PFSK-1 (cell line): Measurements from ENCODE around the gene TREML2.

Source experiments
- POLR2AphosphoS5 ChIP-seq: IDR thresholded peaks from 2 replicates; pipeline ENCODE4 v1.6.1; 2012; ENCODE audit warnings: low read depth, mild to moderate bottlenecking, control low read depth, low read length, moderate library complexity
- SIN3A ChIP-seq: IDR thresholded peaks from 2 replicates; pipeline ENCODE4 v1.6.1; 2012; ENCODE audit warnings: mild to moderate bottlenecking, low read length, moderate library complexity, borderline replicate concordance; ENCODE audit not compliant: insufficient read depth
- TAF1 ChIP-seq: IDR thresholded peaks from 2 replicates; pipeline ENCODE4 v1.6.1; 2012; ENCODE audit warnings: low read length, control low read depth, borderline replicate concordance; ENCODE audit not compliant: insufficient read depth
- TF ChIP-seq, protein P1 (sequence below), 2 experiments: IDR thresholded peaks; 2 replicates each; pipeline versions ENCODE4 v1.6.1 to v1.8.0; 2011 to 2012; ENCODE audit warnings: low read depth in 2 of 2, low read length in 2 of 2, control low read depth in 1 of 2, inconsistent platforms in 1 of 2, mild to moderate bottlenecking in 1 of 2, moderate library complexity in 1 of 2; ENCODE audit not compliant: insufficient read depth in 1 of 2

- TF ChIP-seq SIN3A (no peak), TAF1 (no peak), POLR2AphosphoS5 (no peak)
- TF ChIP-seq, protein P1, sequence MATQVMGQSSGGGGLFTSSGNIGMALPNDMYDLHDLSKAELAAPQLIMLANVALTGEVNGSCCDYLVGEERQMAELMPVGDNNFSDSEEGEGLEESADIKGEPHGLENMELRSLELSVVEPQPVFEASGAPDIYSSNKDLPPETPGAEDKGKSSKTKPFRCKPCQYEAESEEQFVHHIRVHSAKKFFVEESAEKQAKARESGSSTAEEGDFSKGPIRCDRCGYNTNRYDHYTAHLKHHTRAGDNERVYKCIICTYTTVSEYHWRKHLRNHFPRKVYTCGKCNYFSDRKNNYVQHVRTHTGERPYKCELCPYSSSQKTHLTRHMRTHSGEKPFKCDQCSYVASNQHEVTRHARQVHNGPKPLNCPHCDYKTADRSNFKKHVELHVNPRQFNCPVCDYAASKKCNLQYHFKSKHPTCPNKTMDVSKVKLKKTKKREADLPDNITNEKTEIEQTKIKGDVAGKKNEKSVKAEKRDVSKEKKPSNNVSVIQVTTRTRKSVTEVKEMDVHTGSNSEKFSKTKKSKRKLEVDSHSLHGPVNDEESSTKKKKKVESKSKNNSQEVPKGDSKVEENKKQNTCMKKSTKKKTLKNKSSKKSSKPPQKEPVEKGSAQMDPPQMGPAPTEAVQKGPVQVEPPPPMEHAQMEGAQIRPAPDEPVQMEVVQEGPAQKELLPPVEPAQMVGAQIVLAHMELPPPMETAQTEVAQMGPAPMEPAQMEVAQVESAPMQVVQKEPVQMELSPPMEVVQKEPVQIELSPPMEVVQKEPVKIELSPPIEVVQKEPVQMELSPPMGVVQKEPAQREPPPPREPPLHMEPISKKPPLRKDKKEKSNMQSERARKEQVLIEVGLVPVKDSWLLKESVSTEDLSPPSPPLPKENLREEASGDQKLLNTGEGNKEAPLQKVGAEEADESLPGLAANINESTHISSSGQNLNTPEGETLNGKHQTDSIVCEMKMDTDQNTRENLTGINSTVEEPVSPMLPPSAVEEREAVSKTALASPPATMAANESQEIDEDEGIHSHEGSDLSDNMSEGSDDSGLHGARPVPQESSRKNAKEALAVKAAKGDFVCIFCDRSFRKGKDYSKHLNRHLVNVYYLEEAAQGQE (IDR thresholded peaks at IDR 0.05; ENCODE audit: insufficient read depth in 1 of 2, low read depth in 2 of 2, low read length in 2 of 2) = no peak
Observed at GRCh38 chr6:41214559-41215238, 13.8 kb upstream of the TREML2 start.
